HG02610 (cell line): ENCODE measurements around the gene ASCC2.
"Not testable (repeated sequence)": the region's sequence is repeated elsewhere in the genome, so short reads cannot be mapped to it uniquely, and the experiment has no call there.

Experiments
- ATAC-seq: cut with Tn5 transposase; IDR thresholded peaks from one replicate; pipeline ENCODE4 v1.9.1; 2021; ENCODE audit warnings: mild to moderate bottlenecking, moderate library complexity; ENCODE audit not compliant: unreplicated experiment

Gene ASCC2

GRCh38 chr22:29758068-29758622 is 79.9 kb downstream of the ASCC2 start:
- ATAC-seq, result no peak

- ATAC-seq, result no peak
Observed at GRCh38 chr22:29757096-29757495, 81.0 kb downstream of the ASCC2 start.

- ATAC-seq, result no peak
Observed at GRCh38 chr22:29756341-29756740, 81.7 kb downstream of the ASCC2 start.

DNA sequence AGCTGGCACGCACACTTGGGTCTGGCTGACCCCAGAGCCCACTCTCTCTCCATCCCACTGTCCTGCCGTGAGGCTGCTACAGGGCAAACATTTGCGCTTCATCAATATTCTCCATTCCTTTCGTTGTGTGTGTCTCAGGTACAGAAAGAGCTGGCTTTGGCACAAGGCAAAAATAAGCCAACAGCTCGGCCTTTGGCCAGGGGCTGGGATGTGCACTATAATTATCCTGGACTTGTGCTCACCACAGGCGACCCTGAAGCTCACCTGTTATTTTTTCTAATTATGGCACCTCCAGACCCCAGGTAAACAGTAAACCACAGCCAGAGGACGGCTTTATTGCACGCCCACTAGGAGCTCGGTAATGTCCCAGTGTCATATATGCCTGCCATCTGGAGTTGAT is 82.2 kb downstream of the ASCC2 start:
- no peak for ATAC-seq

DNA sequence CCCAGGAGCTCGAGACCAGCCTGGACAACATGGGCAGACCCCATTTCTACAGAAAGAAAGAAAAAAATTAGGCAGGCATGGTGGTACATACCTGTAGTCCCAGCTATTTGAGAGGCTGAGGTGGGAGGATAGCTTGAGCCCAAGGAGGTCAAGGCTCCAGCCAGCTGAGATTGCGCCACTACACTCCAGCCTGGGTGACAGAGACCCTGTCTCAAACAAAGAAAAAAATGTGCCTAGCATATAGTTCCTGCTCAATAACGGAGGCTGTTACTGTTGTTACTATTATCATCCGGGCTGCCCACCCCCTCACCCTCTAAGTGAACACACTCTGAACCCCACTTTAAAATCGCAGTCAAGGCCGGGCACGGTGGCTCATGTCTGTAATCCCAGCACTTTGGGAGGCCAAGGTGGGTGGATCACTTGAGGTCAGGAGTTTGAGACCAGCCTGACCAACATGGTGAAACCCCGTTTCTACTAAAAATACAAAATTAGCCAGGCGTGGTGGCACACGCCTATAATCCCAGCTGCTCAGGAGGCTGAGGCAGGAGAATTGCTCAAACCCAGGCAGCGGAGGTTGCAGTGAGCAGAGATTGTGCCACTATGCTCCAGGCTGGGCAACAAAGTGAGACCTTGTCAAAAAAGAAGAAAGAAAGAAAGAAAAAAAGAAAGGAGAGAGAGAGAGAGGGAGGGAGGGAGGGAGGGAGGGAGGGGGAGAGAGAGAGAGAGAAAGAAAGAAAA is 83.2 kb downstream of the ASCC2 start:
- not testable (repeated sequence) for ATAC-seq

- no peak for ATAC-seq
Observed at GRCh38 chr22:29753808-29754657, 84.0 kb downstream of the ASCC2 start.

DNA sequence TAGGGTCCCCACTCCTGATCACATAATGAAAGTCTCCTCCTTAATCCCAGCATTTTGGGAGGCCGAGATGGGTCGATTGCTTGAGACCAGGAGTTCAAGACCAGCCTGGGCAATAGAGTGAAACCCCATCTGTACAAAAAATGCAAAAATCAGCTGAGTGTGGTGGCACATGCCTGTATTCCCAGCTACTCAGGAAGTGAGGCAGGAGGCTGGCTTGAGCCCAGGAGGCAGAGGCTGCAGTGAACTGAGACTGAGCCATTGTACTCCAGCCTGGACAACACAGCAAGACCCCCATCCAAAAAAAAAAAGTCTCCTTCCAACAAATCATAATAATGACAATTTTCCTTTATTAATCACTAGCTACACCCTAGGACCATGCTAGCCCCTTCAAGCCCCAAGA is 86.4 kb downstream of the ASCC2 start:
- no peak for ATAC-seq

DNA sequence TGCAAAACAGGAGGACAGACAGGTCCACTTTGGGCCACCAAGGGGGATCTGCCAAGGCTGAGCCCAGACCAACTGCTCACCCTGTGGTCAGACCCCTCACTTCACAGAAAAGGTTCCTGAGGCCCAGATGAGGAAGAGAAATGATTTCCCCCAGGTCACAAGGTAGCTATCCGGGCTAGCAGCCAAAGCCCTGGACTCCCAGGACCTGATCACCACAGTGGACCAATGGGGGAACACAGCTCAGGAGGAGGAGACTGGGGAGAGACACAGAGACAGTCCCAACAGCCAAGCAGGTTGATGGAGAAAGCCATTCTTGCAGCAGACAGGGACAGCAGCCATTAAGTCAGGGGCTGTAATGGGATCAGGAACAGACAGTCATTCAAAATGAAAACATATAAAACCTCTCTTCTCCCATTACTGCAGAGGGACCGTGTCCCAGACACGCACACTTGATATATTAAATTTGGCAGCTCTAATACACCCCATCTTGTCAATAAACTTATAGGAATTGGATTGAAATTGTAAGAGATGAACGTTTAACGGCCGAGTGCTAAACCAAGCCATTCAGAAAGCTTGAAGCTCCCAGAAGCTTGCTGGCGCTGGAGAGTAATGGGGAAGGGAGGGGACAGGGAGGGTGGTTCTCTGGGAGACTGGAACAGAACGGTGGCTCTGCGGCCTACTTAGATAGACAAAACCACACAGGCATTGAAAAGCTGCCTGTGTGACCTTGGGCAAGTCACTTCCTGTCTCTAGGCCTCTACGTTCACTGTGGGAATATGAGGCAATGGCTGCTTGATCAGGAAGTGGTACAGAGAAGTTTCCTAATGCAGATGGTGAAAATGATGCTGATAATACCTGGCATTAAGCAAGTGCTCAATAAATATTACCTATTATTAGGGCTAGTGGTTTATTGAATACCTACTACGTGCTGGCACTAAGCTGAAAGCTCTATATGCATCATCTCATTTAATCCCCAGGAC is 87.2 kb downstream of the ASCC2 start:
- no peak for ATAC-seq

- no peak for ATAC-seq
Observed at GRCh38 chr22:29750029-29750428, 88.0 kb downstream of the ASCC2 start.

GRCh38 chr22:29748248-29748893 is 89.7 kb downstream of the ASCC2 start:
- no peak for ATAC-seq

DNA sequence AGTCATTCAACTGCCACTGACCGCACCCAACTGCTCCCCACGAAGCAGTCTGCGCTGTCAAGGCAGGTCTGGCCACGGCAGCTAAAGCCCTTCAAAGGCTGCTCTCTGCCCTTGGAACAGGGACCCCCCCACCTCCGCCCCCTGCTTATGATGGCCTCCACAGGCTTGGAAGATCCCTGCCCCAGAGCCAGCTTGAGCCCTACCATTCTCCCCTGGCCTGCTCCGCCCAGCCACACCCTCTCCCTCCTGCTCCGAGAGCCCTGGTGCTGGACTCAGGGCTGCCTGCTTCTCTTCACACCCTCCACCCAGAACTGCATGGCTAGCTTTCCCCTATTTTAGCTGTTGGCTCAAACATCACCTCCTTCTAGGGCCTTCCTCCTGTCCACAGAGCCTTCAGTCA is 90.2 kb downstream of the ASCC2 start:
- ATAC-seq, result no peak

DNA sequence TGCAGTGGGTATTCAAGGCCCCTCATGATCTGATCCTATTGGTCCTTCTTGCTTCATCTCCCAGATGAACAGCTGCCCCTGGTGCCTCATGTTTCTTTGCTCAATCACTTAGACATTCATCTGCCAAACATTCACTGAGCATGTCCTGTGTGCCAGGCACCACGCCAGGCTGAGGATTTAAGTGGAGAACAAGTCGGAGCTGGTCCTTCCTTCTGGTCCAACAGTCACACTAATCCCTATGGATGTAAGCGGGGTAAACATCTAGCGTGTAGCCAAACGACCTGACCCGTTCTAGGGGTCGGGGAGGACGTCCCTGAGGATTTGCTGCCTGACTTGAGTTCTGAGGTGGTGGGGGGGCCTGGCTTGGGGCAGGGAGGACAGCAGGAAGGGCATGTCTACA is 93.2 kb downstream of the ASCC2 start:
- no peak for ATAC-seq

DNA sequence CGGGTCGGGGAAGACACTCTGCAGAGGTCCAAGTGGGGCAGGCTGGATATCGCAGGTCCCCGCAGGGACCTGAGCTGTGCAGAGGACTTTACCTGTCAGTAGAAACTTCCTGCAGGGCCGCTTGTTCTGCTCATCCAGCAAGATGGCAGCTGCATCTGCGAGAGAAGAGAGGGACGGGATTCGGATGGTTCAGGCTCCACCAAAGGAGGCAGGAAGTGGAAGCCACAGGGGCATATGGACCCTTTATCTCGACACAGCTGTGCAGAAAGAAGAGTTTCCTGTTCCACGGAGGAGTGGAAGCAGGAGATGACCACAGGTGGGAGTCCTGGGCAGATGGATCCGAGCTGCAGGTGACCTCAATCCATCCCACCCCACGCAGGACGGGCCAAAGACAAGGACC is 95.7 kb downstream of the ASCC2 start:
- ATAC-seq, result no peak

- ATAC-seq, result no peak
Observed at GRCh38 chr22:29741926-29742325, 96.1 kb downstream of the ASCC2 start.

DNA sequence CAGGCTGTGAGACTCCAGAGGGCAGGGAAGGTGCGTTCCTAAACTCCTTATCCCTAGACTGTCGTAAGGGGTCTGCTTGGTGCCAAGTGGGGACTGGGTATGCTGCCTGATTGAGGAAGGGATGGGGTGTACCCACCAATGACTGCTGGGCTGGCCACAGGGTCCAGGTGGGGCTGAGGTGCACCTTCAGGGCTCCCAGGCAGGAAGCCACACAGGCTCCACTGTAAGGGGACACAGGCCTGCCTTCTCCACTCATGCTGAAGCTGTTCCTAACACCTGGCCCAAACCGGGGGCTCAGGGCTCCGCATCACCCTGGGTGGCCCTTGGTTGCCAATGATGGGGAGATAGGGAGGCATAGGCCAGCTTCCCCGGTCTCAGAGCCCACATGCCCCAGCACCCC is 97.9 kb downstream of the ASCC2 start:
- no peak for ATAC-seq

GRCh38 chr22:29739346-29739875 is 98.7 kb downstream of the ASCC2 start:
- ATAC-seq, result no peak
